HG03175 (cell line): ENCODE measurements around the gene RPL39L.

Source experiments
- ATAC-seq: cut with Tn5 transposase; IDR thresholded peaks from one replicate; pipeline ENCODE4 v1.9.1; 2021; ENCODE audit warnings: mild to moderate bottlenecking, moderate library complexity; ENCODE audit not compliant: unreplicated experiment

Gene RPL39L

GRCh38 chr3:187102073-187102634 is 37.1 kb downstream of the RPL39L start:
- ATAC-seq = no peak

- ATAC-seq = peak; percentile 51
Observed at GRCh38 chr3:187101184-187102072, 37.9 kb downstream of the RPL39L start.

DNA sequence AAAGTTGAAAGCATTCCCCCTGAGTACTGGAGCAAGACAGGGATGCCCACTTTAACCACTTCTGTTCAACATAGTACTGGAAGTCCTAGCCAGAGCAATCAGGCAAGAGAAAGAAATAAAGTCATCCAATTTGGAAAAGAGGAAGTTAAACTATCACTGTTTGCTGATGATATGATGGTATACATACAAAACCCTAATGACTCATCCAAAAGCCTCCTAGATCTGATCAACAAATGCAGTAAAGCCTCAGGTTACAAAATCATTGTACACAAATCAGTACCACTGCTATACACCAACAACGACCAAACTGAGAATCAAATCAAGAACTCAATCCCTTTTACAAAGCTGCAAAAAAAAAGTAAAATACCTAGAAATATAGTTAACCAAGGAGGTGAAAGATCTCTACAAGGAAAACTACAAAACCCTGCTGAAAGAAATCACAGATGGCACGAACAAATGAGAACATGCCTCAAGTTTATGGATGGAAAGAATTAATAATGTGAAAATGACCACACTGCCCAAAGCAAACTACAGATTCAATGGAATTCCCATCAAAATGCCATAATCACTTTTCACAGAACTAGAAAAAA is 40.3 kb downstream of the RPL39L start:
- ATAC-seq = peak; percentile 51

- no peak for ATAC-seq
Observed at GRCh38 chr3:187093320-187093719, 46.0 kb downstream of the RPL39L start.

GRCh38 chr3:187088701-187089100 is 50.6 kb downstream of the RPL39L start:
- ATAC-seq = no peak

GRCh38 chr3:187086831-187087230 is 52.5 kb downstream of the RPL39L start:
- no peak for ATAC-seq

GRCh38 chr3:187085933-187086332 is 53.4 kb downstream of the RPL39L start:
- no peak for ATAC-seq

- no peak for ATAC-seq
Observed at GRCh38 chr3:187085021-187085666, 54.2 kb downstream of the RPL39L start.

DNA sequence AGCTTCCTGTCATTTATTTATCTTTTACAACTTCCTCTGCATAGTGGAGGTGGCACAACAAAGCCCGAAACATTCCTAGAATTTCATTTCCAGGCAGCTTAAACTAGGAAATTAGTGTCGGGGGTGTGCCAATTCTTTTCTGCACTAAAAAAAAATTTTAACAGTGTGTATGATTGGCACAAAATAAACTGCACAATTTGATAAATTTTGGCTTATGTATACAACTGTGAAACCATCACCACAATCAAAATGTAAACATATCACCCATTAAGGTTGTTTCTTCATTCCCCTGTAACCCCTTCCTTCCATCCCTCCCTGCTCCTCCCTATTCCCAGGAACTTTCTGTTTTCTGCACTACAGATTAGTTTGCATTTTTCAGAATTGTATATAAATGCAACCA is 54.7 kb downstream of the RPL39L start:
- ATAC-seq = no peak

- ATAC-seq = no peak
Observed at GRCh38 chr3:187084126-187084525, 55.2 kb downstream of the RPL39L start.

DNA sequence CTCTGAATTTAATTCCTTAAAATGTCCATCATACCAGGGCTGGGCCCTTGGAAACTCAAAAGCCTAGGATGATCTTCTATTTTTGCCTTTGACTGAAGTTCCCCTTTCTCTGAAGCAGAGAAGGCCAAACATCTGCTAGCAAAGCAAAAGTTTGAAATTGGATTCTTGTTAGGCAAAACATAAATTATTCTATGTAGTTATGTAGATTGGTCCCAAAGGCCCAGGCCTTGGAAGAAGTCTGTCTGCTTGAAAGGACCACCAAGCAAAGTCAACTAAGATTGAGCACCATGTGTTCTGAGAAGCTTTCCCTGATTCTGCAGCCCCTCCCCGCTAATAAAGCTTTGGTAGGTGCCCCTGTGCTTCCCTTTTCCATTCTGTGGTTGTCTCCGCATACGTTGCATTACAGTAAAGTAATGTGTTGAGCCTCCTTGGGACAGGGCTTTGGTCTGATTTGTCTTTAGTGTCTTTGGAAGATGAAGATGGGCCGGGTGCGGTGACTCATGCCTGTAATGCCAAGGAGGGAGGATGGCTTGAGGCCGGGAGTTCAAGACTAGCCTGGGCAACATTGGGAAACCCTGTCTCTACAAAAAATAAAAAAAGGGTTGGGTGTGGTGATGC is 56.4 kb downstream of the RPL39L start:
- ATAC-seq = no peak

GRCh38 chr3:187080799-187081450 is 58.4 kb downstream of the RPL39L start:
- no peak for ATAC-seq

- no peak for ATAC-seq
Observed at GRCh38 chr3:187079090-187080022, 59.9 kb downstream of the RPL39L start.

DNA sequence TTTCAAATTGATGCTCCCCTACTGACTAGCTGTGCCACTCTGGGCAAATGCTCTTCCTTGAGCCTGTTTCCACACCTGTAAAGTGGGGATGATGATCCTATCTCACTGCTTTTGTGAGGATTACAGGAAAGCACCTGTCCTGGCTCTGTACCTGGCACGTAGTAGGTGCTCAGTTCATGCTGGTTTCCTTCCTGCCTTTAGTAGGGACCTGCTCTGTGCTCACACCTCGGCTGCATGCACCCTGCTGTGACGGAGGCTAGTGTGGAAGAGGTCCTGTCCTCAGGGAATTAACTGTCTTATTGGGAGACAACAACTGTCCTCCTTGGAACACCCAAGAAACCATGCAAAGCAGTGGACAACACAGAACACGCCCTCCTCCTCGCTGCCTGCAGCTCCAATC is 61.8 kb downstream of the RPL39L start:
- no peak for ATAC-seq

DNA sequence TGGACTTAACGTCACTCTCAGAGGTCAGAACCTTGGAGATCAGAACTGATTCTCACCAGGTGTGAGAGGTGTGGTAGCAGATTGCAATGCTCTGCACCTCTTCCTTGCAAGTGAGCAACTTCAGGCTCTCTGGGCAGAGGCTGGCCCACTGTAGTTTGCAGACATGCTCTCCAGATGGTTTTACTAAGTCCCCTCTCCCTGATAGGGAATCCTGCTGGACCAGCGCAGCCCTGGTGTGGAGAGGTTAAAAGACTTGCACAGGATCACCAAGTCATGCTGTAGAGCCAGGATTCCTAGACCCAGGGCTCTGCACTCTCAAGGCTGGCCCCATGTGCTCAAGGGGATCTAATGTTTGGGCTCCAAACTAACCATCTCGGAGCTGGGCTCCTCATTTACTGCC is 62.2 kb downstream of the RPL39L start:
- no peak for ATAC-seq

DNA sequence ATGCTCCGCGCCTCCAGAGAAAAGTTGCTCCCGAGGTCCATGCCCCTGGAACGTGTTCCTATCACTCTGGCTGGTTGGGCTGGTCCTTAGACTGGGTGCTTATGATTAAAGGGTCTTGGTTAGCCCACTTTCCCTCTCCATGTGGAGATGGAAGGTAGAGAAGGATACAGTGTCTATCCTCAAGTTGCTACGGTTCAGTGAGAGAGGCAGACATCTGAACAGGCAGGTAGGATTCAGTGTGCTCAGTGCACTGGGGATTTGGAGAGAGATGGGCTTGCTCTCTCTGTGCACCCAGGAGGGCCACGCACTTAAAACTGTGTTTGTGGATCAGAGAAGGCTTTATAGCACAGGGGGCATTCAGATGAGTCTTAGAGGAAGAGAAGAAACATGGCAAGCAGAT is 63.0 kb downstream of the RPL39L start:
- no peak for ATAC-seq

DNA sequence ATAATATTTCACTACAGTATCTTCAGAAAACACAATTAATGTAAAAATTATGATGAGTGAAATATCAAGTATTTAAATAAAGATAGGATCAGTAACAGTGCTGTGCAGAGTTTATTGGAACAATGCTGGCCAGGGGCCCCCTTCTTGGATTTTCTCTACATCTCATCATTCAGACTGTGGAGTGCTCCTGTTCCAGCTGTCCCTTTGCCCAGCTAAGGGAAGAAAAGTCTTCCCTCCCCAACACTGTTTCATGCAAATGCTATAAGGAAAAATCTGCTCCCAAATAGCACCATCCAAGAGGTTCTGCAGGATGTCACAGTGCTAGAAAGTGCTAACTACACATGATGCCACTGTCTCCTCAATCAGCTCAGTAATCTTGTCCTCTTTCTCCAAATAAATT is 64.5 kb downstream of the RPL39L start:
- ATAC-seq = no peak

DNA sequence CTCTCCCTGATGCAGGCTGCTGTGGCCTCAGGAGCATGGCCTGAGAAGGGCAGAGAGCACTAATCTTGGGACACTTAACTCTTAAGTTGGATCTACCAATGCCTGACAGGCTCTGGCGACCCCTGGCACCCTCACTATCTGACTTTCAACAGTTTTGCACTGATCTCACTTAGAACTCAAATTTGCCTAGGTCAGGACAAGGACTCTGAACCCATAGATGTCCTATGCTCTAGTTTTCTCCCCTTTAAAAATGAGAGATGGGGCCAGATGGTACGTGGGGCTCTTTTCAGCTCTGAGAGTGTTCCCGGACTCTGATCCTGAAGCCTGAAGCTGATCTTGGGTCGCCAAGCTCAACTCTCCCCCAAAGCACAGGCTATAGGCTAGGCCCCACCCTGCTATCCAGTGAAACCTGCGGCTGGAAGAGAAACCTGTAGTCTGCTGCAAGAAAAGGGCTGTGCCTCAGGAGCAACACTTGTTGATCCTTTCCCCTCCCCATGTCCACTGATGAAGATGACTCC is 65.7 kb downstream of the RPL39L start:
- no peak for ATAC-seq

- ATAC-seq = no peak
Observed at GRCh38 chr3:187072511-187072910, 66.8 kb downstream of the RPL39L start.
